ENCODE measurements around the gene UPK2.

GRCh38 chr11:118997627-118998387 lies 41.7 kb downstream of the UPK2 start, which contains the start of gene CENATAC:
- peak in 2 of 3 experiments; percentile 11 to 15 for TF ChIP-seq CTCF (optimal IDR thresholded peaks at IDR 0.05 in 1 of 3, IDR thresholded peaks at IDR 0.05 in 1 of 3, conservative IDR thresholded peaks at IDR 0.05 in 1 of 3; ENCODE audit: extremely low read depth in 1 of 3, insufficient read depth in 2 of 3, low read length in 3 of 3)
- no peak for TF ChIP-seq EZH2 (IDR thresholded peaks at IDR 0.05; ENCODE audit: low read length)
